ENCODE measurements around the gene CACHD1. TPM values are rescaled to one million over a fixed set of nuclear protein-coding genes. Genes with fewer than 3 reads are reported as not detected.
"Not testable (repeated sequence)": the region's sequence is repeated elsewhere in the genome, so short reads cannot be mapped to it uniquely, and the experiment has no call there.

The CACHD1 gene
- total RNA-seq, 1 donor from 2014 or later: 32.0 TPM

- ATAC-seq (no peak), DNase-seq (no peak)
- Histone ChIP-seq H3K27ac (no peak overlapping the region), H3K4me3 (no peak overlapping the region), H3K27me3 (ENCODE audit: low read depth) (no peaks in the 10 kb centered on the region), H3K36me3 (no peaks in the 10 kb centered on the region), H3K9me3 (no peaks in the 10 kb centered on the region), H3K4me1 (no peaks in the 10 kb centered on the region)
- no peak for TF ChIP-seq CTCF (IDR thresholded peaks at IDR 0.05)
- intact Hi-C loops (cut with DNase I): no loop called here
Observed at GRCh38 chr1:64721576-64722145, 251.7 kb downstream of the CACHD1 start.

GRCh38 chr1:64727861-64728260 lies 257.9 kb downstream of the CACHD1 start:
- Histone ChIP-seq H3K4me1 (no peaks in the 10 kb centered on the region), H3K4me3 (no peak overlapping the region), H3K27me3 (ENCODE audit: low read depth) (no peaks in the 10 kb centered on the region), H3K36me3 (no peaks in the 10 kb centered on the region), H3K9me3 (no peaks in the 10 kb centered on the region), H3K27ac (no peak overlapping the region)
- no peak for TF ChIP-seq CTCF (IDR thresholded peaks at IDR 0.05)
- no peak for DNase-seq
- intact Hi-C loops (cut with DNase I): no loop called here
- ATAC-seq: no peak

- Histone ChIP-seq H3K4me3 (no peak overlapping the region), H3K9me3 (no peaks in the 10 kb centered on the region), H3K4me1 (no peaks in the 10 kb centered on the region), H3K36me3 (no peaks in the 10 kb centered on the region), H3K27me3 (ENCODE audit: low read depth) (no peaks in the 10 kb centered on the region), H3K27ac (no peak overlapping the region)
- intact Hi-C loops (cut with DNase I): no loop called here
- DNase-seq (no peak), ATAC-seq (no peak)
- TF ChIP-seq CTCF (IDR thresholded peaks at IDR 0.05): no peak
Observed at GRCh38 chr1:64733581-64734286, 263.8 kb downstream of the CACHD1 start.

GRCh38 chr1:64734287-64734652 lies 264.3 kb downstream of the CACHD1 start:
- Histone ChIP-seq H3K27ac (no peak overlapping the region), H3K4me1 (no peaks in the 10 kb centered on the region), H3K9me3 (no peaks in the 10 kb centered on the region), H3K4me3 (no peak overlapping the region), H3K36me3 (no peaks in the 10 kb centered on the region), H3K27me3 (ENCODE audit: low read depth) (no peaks in the 10 kb centered on the region)
- ATAC-seq (no peak), DNase-seq (no peak)
- intact Hi-C loops (cut with DNase I): no loop called here
- TF ChIP-seq CTCF (IDR thresholded peaks at IDR 0.05): no peak

- H3K9me3 ChIP-seq; H3K27ac ChIP-seq; intact Hi-C loops (cut with DNase I); H3K36me3 ChIP-seq; H3K27me3 ChIP-seq (ENCODE audit: low read depth); H3K4me1 ChIP-seq; ATAC-seq; DNase-seq; H3K4me3 ChIP-seq: not testable (repeated sequence)
Observed at GRCh38 chr1:64740687-64741086, 270.8 kb downstream of the CACHD1 start.

Small RNA genes lying within 50 kb of the gene (microRNA-seq; reads per million reads assigned to microRNA genes)
- gene MIR4794 (ENCODE audit: borderline number of aligned reads): not detected
